Aorta (tissue), 5 donors: ENCODE data around the gene RIMOC1. TPM values are rescaled to one million over a fixed set of nuclear protein-coding genes. Genes with fewer than 3 reads are reported as not detected.

Source experiments
- ATAC-seq: fragments of 200-7000 bp; cut with Tn5 transposase; one replicate; pipeline ENCODE4 v1.9.1; 2022; ENCODE audit warnings: moderate library complexity; ENCODE audit not compliant: low FRiP score
- DNase-seq, 2 donors: peaks; one replicate each; pipeline ENCODE4 v3.0.0-alpha.2; 2020
- H3K27ac ChIP-seq, 2 donors: one replicate each; pipeline ENCODE4 v1.5.1; 2013; ENCODE audit warnings: low read length in 2 of 2, mild to moderate bottlenecking in 2 of 2, moderate library complexity in 2 of 2, control low read depth in 1 of 2, inconsistent platforms in 1 of 2, low read depth in 1 of 2
- H3K27me3 ChIP-seq, 2 donors: one replicate each; pipeline ENCODE4 v1.6.1; 2013; ENCODE audit warnings: control low read depth in 1 of 2, low read length in 1 of 2, mild to moderate bottlenecking in 1 of 2, moderate library complexity in 1 of 2; ENCODE audit not compliant: insufficient read depth in 2 of 2, control insufficient read depth in 1 of 2
- H3K36me3 ChIP-seq, 2 donors: one replicate each; pipeline ENCODE4 v1.6.1; 2013; ENCODE audit warnings: control low read depth in 1 of 2, low read length in 1 of 2, mild to moderate bottlenecking in 1 of 2; ENCODE audit not compliant: insufficient read depth in 2 of 2, control insufficient read depth in 1 of 2
- H3K4me1 ChIP-seq, 2 donors: one replicate each; pipeline ENCODE4 v1.6.1; 2013; ENCODE audit warnings: low read length in 2 of 2, control low read depth in 1 of 2, mild to moderate bottlenecking in 1 of 2, moderate library complexity in 1 of 2; ENCODE audit not compliant: insufficient read depth in 2 of 2, control insufficient read depth in 1 of 2
- H3K4me3 ChIP-seq, 2 donors: one replicate each; pipeline ENCODE4 v1.5.1; 2013; ENCODE audit warnings: low read length in 2 of 2, control low read depth in 1 of 2, mild to moderate bottlenecking in 1 of 2
- H3K9me3 ChIP-seq: one replicate; pipeline ENCODE4 v1.6.1; 2013; ENCODE audit warnings: mild to moderate bottlenecking, low read length; ENCODE audit not compliant: control insufficient read depth
- WGBS, 2 donors: extraction: QIAGEN DNeasy Blood & Tissue Kit; methylation state at CpG; one replicate each; pipeline ENCODE4 v1.1.7; 2013; 5-methylcytosine and 5-hydroxymethylcytosine counted together
- intact Hi-C, 2 donors: fragments of 100-400 bp; cut with DNase I; formaldehyde crosslinking; loops; one replicate each; pipeline versions ENCODE4 v1.14.2 to v1.15.0; 2022
- polyA plus RNA-seq, 2 donors: library from polyadenylated mRNA; stranded (reverse); fragments of 200-250 nt; gene quantifications; one replicate each; pipeline ENCODE4 v1.2.3, GENCODE V29; 2013
- total RNA-seq, 2 donors: library from RNA; stranded (reverse); fragmentation: NEBNext Ultra II Directional; extraction: Animal tissue kit (Norgen Biotek cat#: 25700); gene quantifications; one replicate each; pipeline ENCODE4 v1.2.1, GENCODE V29; 2021
- donor health status: healthy with polysubstance abuse.
- donor health status: Bipolar disorder and iron deficiency.
- donor health status: DM: no; HTN: no; CAD: no.
- donor health status: DM: no; HTN: no; CAD: no.
- donor health status: DM: yes; HTN: yes; CAD: no.

Gene RIMOC1
- total and polyA plus RNA-seq, 4 donors, result 5.0 to 25.2 (median 16.3) TPM

- Histone ChIP-seq H3K27ac (peak overlapping the region; percentile 93 to 95), H3K4me3 (peak overlapping the region; percentile 42 to 91), H3K4me1 (peaks cover 0 to 6% of the 10 kb centered on the region in 2 donors), H3K36me3 (peaks cover 0 to 3% of the 10 kb centered on the region in 2 donors), H3K27me3 (no peaks in the 10 kb centered on the region), H3K9me3 (no peaks in the 10 kb centered on the region)
- no peak for DNase-seq
- intact Hi-C loops, result loop anchor here in 1 of 2 donors (1.0 to 2.0 kb wide), 2 partner anchors 34 to 55 kb away; partner anchors contain the start of genes FBXO4 and RIMOC1
- WGBS, 2 donors, result 4 to 8% methylated on average over 16 of the region's 16 CpGs
- no peak for ATAC-seq
These were observed 33.5 kb upstream of the RIMOC1 start for GRCh38 chr5:41870627-41871048.

DNA sequence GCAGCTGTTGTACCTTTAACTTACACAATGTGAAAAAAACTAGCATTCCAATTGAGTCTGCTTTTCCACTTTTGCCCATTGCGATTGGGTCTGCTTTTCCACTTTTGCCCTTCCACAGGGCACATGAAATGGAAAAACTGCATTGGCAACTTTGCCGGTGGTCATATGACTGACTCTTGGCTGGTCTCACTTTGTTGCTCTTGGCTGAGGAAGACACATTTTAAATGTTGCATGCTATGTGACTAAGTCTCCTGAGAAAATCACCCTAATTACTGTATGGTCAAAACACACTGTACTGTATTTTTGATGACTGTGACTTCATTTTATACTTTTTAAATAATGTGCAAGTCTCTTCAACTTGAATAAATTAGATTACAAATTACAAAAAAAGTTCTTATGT is 32.3 kb upstream of the RIMOC1 start:
- DNase-seq (peak in 1 of 2 donors; percentile 64), ATAC-seq (peak; percentile 57)
- H3K27me3 ChIP-seq, result no peaks in the 10 kb centered on the region
- no peak overlapping the region for H3K4me3 ChIP-seq
- no peaks in the 10 kb centered on the region for H3K9me3 ChIP-seq
- H3K27ac ChIP-seq, result no peak overlapping the region
- H3K36me3 ChIP-seq, result peaks cover 0 to under 1% of the 10 kb centered on the region in 2 donors
- WGBS, 2 donors, result 4 to 6% methylated on average over 2 of the region's 2 CpGs
- H3K4me1 ChIP-seq, result peaks cover 1 to 6% of the 10 kb centered on the region in 2 donors
- intact Hi-C loops, result loop anchor here in 1 of 2 donors (1.0 to 2.0 kb wide), 2 partner anchors 33 to 53 kb away; partner anchors contain the start of genes FBXO4 and RIMOC1

GRCh38 chr5:41874512-41875060 is 29.6 kb upstream of the RIMOC1 start:
- Histone ChIP-seq H3K4me1 (peaks cover 1 to 2% of the 10 kb centered on the region in 2 donors), H3K27me3 (no peaks in the 10 kb centered on the region), H3K4me3 (no peak overlapping the region), H3K27ac (no peak overlapping the region), H3K9me3 (no peaks in the 10 kb centered on the region), H3K36me3 (no peaks in the 10 kb centered on the region)
- ATAC-seq (no peak), DNase-seq (no peak)
- intact Hi-C loops, result no loop called here

DNA sequence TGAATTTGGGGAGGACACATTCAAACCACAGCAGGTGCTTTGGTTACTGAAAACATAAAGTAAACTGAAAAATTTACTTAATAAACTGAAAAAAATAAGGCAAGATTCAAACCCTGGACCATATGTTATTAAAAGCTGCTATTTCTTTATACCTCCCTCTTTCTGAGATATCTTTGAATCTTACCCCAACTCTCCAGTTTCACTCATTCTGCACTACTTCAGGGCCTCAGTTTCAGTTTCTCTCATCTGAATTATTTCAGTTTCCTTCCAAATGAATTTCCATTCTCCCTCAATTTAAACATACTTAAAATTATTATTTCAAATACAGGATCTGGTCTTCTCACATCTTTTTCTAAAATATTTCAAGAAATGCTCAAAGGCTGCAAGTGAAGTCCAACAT is 29.0 kb upstream of the RIMOC1 start:
- no peaks in the 10 kb centered on the region for H3K9me3 ChIP-seq

GRCh38 chr5:41876678-41877077 is 27.5 kb upstream of the RIMOC1 start:
- no peak for ATAC-seq

More for the DNA sequence above, 29.0 kb upstream of the RIMOC1 start:
- no peak overlapping the region for H3K27ac ChIP-seq
- DNase-seq (no peak), ATAC-seq (no peak)
- no peaks in the 10 kb centered on the region for H3K36me3 ChIP-seq
- H3K4me1 ChIP-seq, result peaks cover 1 to 2% of the 10 kb centered on the region in 2 donors
- no peak overlapping the region for H3K4me3 ChIP-seq
- intact Hi-C loops, result no loop called here
- no peaks in the 10 kb centered on the region for H3K27me3 ChIP-seq

DNA sequence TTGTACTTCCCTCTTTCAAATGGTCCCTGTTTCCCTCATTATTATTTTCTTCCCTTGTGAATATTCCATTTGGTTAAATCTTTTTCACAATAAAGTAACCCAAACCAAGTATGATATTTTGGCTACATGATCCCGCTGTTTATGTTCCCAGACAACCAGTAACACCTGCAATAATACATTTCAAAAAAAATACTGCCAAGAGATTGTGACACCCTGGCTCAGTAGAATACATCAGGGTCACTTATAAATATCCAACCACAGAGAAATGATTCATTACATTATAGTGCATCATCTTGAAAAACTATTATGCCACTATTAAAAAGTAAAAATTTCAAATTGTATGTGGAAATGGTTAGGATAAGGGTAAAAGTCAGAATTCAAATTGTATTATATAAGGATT is 26.7 kb upstream of the RIMOC1 start:
- intact Hi-C loops, result no loop called here
- Histone ChIP-seq H3K27me3 (no peaks in the 10 kb centered on the region), H3K27ac (no peak overlapping the region), H3K4me3 (no peak overlapping the region), H3K4me1 (peaks cover 0 to 1% of the 10 kb centered on the region in 2 donors), H3K36me3 (no peaks in the 10 kb centered on the region), H3K9me3 (no peaks in the 10 kb centered on the region)
- ATAC-seq, result no peak
- no peak for DNase-seq
- WGBS, 2 donors, result 95 to 98% methylated on average over 1 of the region's 1 CpG

More at GRCh38 chr5:41876678-41877077, 27.5 kb upstream of the RIMOC1 start:
- Histone ChIP-seq H3K9me3 (no peaks in the 10 kb centered on the region), H3K27me3 (no peaks in the 10 kb centered on the region), H3K4me3 (no peak overlapping the region), H3K4me1 (peaks cover 0 to 1% of the 10 kb centered on the region in 2 donors), H3K36me3 (no peaks in the 10 kb centered on the region), H3K27ac (no peak overlapping the region)
- intact Hi-C loops, result no loop called here
- no peak for DNase-seq
- WGBS, 2 donors, result 62 to 73% methylated on average over 2 of the region's 2 CpGs

DNA sequence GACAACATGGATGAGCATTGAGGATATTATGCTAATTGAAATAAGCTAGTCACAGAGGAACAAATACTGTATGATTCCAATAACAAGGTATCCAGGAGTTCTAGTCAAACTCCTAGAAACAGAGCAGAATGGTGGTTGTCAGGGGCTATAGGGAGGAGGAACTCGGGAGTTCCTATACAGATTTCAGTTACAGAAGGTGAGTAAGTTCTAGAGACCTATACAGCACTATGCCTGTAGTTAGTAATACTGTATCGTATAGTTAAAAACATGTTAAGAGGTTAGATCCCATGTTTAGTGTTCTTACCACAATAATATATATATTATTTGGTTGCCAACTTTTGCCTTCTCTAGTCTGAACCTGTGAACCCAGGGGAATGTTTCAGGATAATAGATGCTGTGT is 26.0 kb upstream of the RIMOC1 start:
- ATAC-seq (no peak), DNase-seq (no peak)
- Histone ChIP-seq H3K27me3 (no peaks in the 10 kb centered on the region), H3K9me3 (no peaks in the 10 kb centered on the region), H3K4me1 (peaks cover 0 to 1% of the 10 kb centered on the region in 2 donors), H3K36me3 (no peaks in the 10 kb centered on the region), H3K27ac (no peak overlapping the region), H3K4me3 (no peak overlapping the region)
- intact Hi-C loops, result no loop called here
- 84 to 87% methylated on average over 2 of the region's 2 CpGs for WGBS, 2 donors

DNA sequence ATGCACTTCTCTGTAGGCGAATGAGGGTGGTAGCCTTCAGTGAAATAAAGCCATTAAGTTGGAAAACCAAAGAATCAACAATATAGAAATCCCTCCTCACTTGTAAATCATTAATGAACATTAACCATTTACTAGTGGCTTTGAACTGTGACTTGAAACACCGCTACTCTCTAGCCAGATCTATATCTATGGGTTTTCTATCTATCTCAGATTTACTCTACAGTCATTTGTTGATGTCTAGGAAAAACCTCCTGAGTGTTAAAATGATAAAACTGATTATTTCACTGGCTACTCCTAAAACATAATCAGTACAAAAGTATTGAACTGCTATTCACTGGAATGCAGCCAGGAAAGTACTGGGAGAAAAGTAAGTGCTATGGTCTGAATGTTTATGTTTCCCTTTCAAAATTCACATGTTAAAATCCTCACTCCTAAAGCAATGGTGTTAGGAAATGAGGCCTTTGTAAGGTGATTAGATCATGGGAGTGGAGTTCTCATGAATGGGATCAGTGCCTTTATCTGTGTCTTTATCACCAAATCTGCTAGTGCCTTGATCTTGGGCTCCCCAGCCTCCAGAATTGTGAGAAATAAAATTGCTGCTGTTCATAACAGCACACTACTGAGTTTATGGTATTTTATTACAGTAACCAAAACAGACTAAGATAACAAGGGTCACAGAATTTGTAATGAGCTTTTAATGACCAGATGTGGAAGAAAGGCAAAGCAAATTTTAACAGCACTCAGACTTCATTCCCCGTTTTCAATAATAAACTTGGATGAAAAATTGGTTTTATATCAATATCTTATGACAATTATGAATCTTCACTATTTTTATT is 25.3 kb upstream of the RIMOC1 start:
- no peaks in the 10 kb centered on the region for H3K27me3 ChIP-seq
- no peak overlapping the region for H3K4me3 ChIP-seq
- intact Hi-C loops, result no loop called here
- ATAC-seq (no peak), DNase-seq (no peak)
- no peak overlapping the region for H3K27ac ChIP-seq
- no peaks in the 10 kb centered on the region for H3K9me3 ChIP-seq
- H3K36me3 ChIP-seq, result no peaks in the 10 kb centered on the region
- peaks cover 0 to 1% of the 10 kb centered on the region in 2 donors for H3K4me1 ChIP-seq
- WGBS, 2 donors, result 94 to 95% methylated on average over 3 of the region's 3 CpGs

GRCh38 chr5:41882765-41883164 is 21.4 kb upstream of the RIMOC1 start:
- H3K4me3 ChIP-seq, result no peak overlapping the region
- H3K27me3 ChIP-seq, result no peaks in the 10 kb centered on the region
- H3K9me3 ChIP-seq, result no peaks in the 10 kb centered on the region
- WGBS, 2 donors, result 84 to 86% methylated on average over 5 of the region's 5 CpGs
- DNase-seq (no peak), ATAC-seq (no peak)
- H3K36me3 ChIP-seq, result no peaks in the 10 kb centered on the region
- no peaks in the 10 kb centered on the region for H3K4me1 ChIP-seq
- intact Hi-C loops, result no loop called here
- H3K27ac ChIP-seq, result no peak overlapping the region
